ENCODE measurements around the gene TBCK.

- TF ChIP-seq CTCF (conservative IDR thresholded peaks at IDR 0.05; ENCODE audit: low read length) (no peak), EZH2phosphoT487 (IDR thresholded peaks at IDR 0.05; ENCODE audit: borderline replicate concordance, low read depth, low read length) (no peak)
These were observed 129.8 kb downstream of the TBCK start for GRCh38 chr4:106186201-106186600.

Data from OCI-LY7 (cell line).